GM12878 (cell line): Measurements from ENCODE around the gene CD63. TPM values are rescaled to one million over a fixed set of nuclear protein-coding genes. Genes with fewer than 3 reads are reported as not detected.

ENCODE experiments used
- BRCA1 ChIP-seq: IDR thresholded peaks from 2 replicates; pipeline ENCODE4 v1.6.1; 2011; ENCODE audit warnings: low read depth, low read length, improper control_type of control experiment
- KLF5 ChIP-seq: fragments of 450-650 bp; IDR thresholded peaks from 2 replicates; pipeline ENCODE4 v1.6.1; 2014; ENCODE audit warnings: mild to moderate bottlenecking; ENCODE audit not compliant: partially characterized antibody
- POLR2AphosphoS5 ChIP-seq: IDR thresholded peaks from 2 replicates; pipeline ENCODE4 v1.6.1; 2011; ENCODE audit warnings: mild to moderate bottlenecking, low read length, inconsistent platforms
- POU2F2 ChIP-seq: IDR thresholded peaks from 3 replicates; pipeline ENCODE4 v1.6.1; 2011; ENCODE audit warnings: low read depth, mild to moderate bottlenecking, low read length, borderline replicate concordance
- TBL1XR1 ChIP-seq: IDR thresholded peaks from 2 replicates; pipeline ENCODE4 v1.6.1; 2012; ENCODE audit warnings: low read depth, low read length, improper control_type of control experiment
- YY1 ChIP-seq: IDR thresholded peaks from 2 replicates; pipeline ENCODE4 v1.6.1; 2011; ENCODE audit warnings: low read depth, mild to moderate bottlenecking, low read length
- ZSCAN29 ChIP-seq: fragments of 450-650 bp; IDR thresholded peaks from 2 replicates; pipeline ENCODE4 v1.6.1; 2017; ENCODE audit warnings: mild to moderate bottlenecking, moderate library complexity
- polyA plus RNA-seq, 11 experiments: library from polyadenylated mRNA; depleted of rRNA in 4 of 11; unstranded in 6 of 11; stranded (reverse) in 5 of 11; fragments of >200 nt; fragmentation: Nextera tagmentation in 4 of 11; fragmentation: Illumina TruSeq in 1 of 11; extraction: Ambion mirVana in 4 of 11; extraction: Trizol in 1 of 11; gene quantifications; 1 replicate in 1 of 11; 2 replicates in 10 of 11; pipeline versions ENCODE4 v1.2.1 to v1.2.3, GENCODE V29; 2011 to 2016; ENCODE audit warnings: inconsistent platforms in 2 of 11, missing spikeins in 2 of 11, low read depth in 1 of 11
- total RNA-seq, 4 experiments: library from RNA; depleted of rRNA in 3 of 4; stranded (reverse); fragments of >200 nt in 3 of 4; fragmentation: Illumina TruSeq in 1 of 4; extraction: Trizol in 1 of 4; gene quantifications; 2 replicates each; pipeline versions ENCODE4 v1.2.1 to v1.2.3, GENCODE V29; 2013 to 2021
- TF ChIP-seq, protein P1 (sequence below): fragments of 450-650 bp; IDR thresholded peaks from 2 replicates; pipeline ENCODE4 v1.6.1; 2017; ENCODE audit warnings: mild to moderate bottlenecking, low read depth, inconsistent platforms; ENCODE audit not compliant: poor library complexity, severe bottlenecking
- TF ChIP-seq, protein P2 (sequence below): fragments of 450-650 bp; IDR thresholded peaks from 2 replicates; pipeline ENCODE4 v1.6.1; 2017; ENCODE audit warnings: mild to moderate bottlenecking, moderate library complexity
- TF ChIP-seq, protein P3 (sequence below): IDR thresholded peaks from 2 replicates; pipeline ENCODE4 v1.6.1; 2012; ENCODE audit warnings: improper control_type of control experiment, low read depth, low read length; ENCODE audit not compliant: insufficient replicate concordance
- TF ChIP-seq, protein P4 (sequence below): fragments of 450-650 bp; IDR thresholded peaks from 2 replicates; pipeline ENCODE4 v1.6.1; 2017; ENCODE audit warnings: low read depth, mild to moderate bottlenecking, moderate library complexity
- TF ChIP-seq, protein P5 (sequence below), 3 experiments: IDR thresholded peaks in 2 of 3; conservative IDR thresholded peaks in 1 of 3; 2 replicates each; pipeline ENCODE4 v1.5.1; 2011; ENCODE audit warnings: low read depth in 3 of 3, low read length in 3 of 3, mild to moderate bottlenecking in 3 of 3, control low read depth in 2 of 3, moderate library complexity in 2 of 3, inconsistent platforms in 1 of 3, mixed read lengths in 1 of 3; ENCODE audit not compliant: control insufficient read depth in 2 of 3, insufficient read depth in 1 of 3; ENCODE audit errors: extremely low read depth in 1 of 3

The CD63 gene
- total and polyA plus RNA-seq, 10 of the 15 experiments (the other 5 are each of a cell fraction or from before 2014, with no cell fraction given), result 147 to 220 (median 183) TPM

DNA sequence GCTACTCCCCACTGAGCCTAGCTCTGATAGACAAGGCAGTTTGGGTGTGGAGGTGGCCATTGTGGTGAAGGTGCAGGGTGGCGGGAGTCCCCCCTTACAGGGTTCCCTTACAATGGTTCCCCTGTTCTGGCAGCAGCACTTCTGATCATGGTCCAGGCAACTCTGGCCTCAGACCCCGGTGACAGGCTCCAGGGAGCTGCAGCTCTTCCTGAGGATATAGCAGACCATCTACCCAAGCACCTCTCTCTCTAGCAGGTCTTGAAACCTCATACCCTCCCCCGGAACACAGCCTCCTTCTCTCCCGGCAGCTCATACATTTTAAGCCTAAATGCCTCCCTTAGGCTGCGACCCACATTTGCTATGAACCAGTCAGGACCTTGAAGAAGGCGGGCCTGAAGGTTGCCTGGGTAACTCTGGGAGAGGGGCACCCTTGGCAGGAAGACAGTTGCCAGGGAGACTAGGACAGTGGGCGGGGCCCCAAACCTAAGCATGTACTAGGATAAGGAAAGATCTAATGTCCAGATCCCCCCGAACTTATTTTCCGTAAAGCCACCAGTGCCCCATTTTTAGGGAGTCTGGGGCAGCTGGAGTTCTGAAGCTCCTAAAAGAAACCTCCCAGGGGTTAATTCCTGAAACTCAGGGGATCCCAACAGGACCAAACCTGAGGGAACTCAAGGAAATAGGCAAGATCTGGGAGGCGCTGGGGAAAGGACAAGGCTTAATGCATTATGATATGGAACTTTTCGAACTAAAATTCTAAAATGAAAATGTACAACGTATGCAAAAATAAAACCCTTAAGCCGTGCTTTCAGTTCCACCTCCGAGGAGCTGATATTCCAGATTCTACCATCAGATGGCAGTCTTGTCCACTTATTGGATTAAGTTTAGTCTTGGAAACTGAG is 9.6 kb upstream of the CD63 start (continued):
- TF ChIP-seq, protein P1, sequence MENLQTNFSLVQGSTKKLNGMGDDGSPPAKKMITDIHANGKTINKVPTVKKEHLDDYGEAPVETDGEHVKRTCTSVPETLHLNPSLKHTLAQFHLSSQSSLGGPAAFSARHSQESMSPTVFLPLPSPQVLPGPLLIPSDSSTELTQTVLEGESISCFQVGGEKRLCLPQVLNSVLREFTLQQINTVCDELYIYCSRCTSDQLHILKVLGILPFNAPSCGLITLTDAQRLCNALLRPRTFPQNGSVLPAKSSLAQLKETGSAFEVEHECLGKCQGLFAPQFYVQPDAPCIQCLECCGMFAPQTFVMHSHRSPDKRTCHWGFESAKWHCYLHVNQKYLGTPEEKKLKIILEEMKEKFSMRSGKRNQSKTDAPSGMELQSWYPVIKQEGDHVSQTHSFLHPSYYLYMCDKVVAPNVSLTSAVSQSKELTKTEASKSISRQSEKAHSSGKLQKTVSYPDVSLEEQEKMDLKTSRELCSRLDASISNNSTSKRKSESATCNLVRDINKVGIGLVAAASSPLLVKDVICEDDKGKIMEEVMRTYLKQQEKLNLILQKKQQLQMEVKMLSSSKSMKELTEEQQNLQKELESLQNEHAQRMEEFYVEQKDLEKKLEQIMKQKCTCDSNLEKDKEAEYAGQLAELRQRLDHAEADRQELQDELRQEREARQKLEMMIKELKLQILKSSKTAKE, result peak; percentile 46
- TF ChIP-seq POU2F2 (peak; percentile 54; the same call in 1 of the 3 replicates), BRCA1 (no peak), KLF5 (peak; percentile 32), TBL1XR1 (no peak), YY1 (peak; percentile 76), ZSCAN29 (no peak), POLR2AphosphoS5 (0 out of 2 replicates have a peak, but pooled peaks have one; percentile 31)
- TF ChIP-seq, protein P2, sequence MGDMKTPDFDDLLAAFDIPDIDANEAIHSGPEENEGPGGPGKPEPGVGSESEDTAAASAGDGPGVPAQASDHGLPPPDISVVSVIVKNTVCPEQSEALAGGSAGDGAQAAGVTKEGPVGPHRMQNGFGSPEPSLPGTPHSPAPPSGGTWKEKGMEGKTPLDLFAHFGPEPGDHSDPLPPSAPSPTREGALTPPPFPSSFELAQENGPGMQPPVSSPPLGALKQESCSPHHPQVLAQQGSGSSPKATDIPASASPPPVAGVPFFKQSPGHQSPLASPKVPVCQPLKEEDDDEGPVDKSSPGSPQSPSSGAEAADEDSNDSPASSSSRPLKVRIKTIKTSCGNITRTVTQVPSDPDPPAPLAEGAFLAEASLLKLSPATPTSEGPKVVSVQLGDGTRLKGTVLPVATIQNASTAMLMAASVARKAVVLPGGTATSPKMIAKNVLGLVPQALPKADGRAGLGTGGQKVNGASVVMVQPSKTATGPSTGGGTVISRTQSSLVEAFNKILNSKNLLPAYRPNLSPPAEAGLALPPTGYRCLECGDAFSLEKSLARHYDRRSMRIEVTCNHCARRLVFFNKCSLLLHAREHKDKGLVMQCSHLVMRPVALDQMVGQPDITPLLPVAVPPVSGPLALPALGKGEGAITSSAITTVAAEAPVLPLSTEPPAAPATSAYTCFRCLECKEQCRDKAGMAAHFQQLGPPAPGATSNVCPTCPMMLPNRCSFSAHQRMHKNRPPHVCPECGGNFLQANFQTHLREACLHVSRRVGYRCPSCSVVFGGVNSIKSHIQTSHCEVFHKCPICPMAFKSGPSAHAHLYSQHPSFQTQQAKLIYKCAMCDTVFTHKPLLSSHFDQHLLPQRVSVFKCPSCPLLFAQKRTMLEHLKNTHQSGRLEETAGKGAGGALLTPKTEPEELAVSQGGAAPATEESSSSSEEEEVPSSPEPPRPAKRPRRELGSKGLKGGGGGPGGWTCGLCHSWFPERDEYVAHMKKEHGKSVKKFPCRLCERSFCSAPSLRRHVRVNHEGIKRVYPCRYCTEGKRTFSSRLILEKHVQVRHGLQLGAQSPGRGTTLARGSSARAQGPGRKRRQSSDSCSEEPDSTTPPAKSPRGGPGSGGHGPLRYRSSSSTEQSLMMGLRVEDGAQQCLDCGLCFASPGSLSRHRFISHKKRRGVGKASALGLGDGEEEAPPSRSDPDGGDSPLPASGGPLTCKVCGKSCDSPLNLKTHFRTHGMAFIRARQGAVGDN, result peak; percentile 80; the same call in 1 of the 2 replicates
- TF ChIP-seq, protein P3, sequence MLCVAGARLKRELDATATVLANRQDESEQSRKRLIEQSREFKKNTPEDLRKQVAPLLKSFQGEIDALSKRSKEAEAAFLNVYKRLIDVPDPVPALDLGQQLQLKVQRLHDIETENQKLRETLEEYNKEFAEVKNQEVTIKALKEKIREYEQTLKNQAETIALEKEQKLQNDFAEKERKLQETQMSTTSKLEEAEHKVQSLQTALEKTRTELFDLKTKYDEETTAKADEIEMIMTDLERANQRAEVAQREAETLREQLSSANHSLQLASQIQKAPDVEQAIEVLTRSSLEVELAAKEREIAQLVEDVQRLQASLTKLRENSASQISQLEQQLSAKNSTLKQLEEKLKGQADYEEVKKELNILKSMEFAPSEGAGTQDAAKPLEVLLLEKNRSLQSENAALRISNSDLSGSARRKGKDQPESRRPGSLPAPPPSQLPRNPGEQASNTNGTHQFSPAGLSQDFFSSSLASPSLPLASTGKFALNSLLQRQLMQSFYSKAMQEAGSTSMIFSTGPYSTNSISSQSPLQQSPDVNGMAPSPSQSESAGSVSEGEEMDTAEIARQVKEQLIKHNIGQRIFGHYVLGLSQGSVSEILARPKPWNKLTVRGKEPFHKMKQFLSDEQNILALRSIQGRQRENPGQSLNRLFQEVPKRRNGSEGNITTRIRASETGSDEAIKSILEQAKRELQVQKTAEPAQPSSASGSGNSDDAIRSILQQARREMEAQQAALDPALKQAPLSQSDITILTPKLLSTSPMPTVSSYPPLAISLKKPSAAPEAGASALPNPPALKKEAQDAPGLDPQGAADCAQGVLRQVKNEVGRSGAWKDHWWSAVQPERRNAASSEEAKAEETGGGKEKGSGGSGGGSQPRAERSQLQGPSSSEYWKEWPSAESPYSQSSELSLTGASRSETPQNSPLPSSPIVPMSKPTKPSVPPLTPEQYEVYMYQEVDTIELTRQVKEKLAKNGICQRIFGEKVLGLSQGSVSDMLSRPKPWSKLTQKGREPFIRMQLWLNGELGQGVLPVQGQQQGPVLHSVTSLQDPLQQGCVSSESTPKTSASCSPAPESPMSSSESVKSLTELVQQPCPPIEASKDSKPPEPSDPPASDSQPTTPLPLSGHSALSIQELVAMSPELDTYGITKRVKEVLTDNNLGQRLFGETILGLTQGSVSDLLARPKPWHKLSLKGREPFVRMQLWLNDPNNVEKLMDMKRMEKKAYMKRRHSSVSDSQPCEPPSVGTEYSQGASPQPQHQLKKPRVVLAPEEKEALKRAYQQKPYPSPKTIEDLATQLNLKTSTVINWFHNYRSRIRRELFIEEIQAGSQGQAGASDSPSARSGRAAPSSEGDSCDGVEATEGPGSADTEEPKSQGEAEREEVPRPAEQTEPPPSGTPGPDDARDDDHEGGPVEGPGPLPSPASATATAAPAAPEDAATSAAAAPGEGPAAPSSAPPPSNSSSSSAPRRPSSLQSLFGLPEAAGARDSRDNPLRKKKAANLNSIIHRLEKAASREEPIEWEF, result no peak
- TF ChIP-seq, protein P4, sequence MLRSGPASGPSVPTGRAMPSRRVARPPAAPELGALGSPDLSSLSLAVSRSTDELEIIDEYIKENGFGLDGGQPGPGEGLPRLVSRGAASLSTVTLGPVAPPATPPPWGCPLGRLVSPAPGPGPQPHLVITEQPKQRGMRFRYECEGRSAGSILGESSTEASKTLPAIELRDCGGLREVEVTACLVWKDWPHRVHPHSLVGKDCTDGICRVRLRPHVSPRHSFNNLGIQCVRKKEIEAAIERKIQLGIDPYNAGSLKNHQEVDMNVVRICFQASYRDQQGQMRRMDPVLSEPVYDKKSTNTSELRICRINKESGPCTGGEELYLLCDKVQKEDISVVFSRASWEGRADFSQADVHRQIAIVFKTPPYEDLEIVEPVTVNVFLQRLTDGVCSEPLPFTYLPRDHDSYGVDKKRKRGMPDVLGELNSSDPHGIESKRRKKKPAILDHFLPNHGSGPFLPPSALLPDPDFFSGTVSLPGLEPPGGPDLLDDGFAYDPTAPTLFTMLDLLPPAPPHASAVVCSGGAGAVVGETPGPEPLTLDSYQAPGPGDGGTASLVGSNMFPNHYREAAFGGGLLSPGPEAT, result peak; percentile 71; the same call in 1 of the 2 replicates
- TF ChIP-seq, protein P5, sequence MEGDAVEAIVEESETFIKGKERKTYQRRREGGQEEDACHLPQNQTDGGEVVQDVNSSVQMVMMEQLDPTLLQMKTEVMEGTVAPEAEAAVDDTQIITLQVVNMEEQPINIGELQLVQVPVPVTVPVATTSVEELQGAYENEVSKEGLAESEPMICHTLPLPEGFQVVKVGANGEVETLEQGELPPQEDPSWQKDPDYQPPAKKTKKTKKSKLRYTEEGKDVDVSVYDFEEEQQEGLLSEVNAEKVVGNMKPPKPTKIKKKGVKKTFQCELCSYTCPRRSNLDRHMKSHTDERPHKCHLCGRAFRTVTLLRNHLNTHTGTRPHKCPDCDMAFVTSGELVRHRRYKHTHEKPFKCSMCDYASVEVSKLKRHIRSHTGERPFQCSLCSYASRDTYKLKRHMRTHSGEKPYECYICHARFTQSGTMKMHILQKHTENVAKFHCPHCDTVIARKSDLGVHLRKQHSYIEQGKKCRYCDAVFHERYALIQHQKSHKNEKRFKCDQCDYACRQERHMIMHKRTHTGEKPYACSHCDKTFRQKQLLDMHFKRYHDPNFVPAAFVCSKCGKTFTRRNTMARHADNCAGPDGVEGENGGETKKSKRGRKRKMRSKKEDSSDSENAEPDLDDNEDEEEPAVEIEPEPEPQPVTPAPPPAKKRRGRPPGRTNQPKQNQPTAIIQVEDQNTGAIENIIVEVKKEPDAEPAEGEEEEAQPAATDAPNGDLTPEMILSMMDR (IDR thresholded peaks at IDR 0.05 in 2 of 3, conservative IDR thresholded peaks at IDR 0.05 in 1 of 3; ENCODE audit: control insufficient read depth in 2 of 3, extremely low read depth in 1 of 3, insufficient read depth in 1 of 3, low read depth in 3 of 3, low read length in 3 of 3), result peak; percentile 68 to 89 (median 87); a peak in 5 of 6 replicates
